ENCODE results near the gene PIAS1. TPM values are rescaled to one million over a fixed set of nuclear protein-coding genes. Genes with fewer than 3 reads are reported as not detected.
"Not testable (repeated sequence)": the region's sequence is repeated elsewhere in the genome, so short reads cannot be mapped to it uniquely, and the experiment has no call there.

The PIAS1 gene
- polyA plus RNA-seq, 1 donor, result 50.5 TPM

DNA sequence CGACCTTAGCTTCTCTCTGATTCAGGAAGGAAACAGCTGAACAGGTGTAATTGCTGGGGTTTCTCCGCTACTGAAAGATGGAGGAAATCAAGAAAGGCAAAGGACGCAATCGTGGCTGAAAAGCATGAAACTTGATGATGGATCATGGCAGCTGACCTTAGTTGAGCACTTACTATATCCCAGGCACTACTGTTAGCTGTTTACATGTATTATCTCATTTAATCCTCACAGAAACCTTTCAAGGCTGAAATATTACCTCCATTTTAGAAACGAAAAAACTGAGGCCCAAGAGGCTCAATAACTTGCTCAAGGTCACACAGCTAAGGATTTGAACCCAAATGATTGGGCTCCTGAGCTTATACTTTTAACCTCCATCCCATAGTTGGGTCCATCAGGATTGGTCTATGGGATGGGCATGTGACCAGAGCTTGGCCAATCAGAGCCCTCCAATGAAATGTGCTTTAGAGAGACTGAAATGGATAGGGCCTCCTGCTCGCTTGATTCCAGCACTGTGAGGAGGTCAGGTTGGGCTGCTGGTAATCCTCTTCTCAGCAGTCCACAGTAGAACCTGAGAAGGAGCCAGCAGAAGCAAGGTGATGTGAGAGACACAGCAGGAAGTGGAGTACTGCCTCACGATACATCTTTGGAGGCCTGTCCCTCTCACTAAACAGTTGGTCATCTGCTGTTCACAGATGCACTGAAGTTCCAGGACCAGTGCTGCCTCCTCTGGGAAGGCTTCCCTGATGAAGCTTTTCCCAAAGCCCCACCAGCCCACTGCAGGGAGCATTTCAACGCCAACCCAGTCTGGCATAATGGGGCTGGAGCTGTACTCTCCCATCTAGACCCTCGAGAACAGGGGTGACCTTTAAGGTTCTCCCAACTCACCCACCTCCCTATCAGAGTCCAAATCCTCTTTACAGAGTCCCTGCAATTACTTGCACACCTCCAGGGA, 165.0 kb downstream of the PIAS1 start:
- DNase-seq, result no peak

GRCh38 chr15:68220489-68220888, 166.4 kb downstream of the PIAS1 start:
- DNase-seq, result no peak

DNA sequence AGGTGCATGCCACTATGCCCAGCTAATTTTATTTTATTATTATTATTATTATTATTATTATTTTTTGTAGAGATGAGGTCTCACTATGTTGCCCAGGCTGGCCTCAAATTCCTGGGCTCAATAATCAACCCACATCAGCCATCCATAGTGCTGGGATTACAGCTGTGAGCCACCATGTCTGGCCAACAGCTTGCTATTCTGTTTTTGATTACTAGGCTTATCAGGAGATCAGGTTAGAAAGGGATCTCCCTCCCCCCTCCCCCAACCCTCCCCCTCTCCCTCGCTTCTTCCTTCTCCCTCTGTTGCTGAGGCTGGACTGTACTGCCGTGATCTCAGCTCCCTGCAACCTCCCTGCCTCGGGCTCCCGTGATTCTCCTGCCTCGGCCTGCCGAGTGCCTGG, 166.9 kb downstream of the PIAS1 start:
- no peak for DNase-seq

DNA sequence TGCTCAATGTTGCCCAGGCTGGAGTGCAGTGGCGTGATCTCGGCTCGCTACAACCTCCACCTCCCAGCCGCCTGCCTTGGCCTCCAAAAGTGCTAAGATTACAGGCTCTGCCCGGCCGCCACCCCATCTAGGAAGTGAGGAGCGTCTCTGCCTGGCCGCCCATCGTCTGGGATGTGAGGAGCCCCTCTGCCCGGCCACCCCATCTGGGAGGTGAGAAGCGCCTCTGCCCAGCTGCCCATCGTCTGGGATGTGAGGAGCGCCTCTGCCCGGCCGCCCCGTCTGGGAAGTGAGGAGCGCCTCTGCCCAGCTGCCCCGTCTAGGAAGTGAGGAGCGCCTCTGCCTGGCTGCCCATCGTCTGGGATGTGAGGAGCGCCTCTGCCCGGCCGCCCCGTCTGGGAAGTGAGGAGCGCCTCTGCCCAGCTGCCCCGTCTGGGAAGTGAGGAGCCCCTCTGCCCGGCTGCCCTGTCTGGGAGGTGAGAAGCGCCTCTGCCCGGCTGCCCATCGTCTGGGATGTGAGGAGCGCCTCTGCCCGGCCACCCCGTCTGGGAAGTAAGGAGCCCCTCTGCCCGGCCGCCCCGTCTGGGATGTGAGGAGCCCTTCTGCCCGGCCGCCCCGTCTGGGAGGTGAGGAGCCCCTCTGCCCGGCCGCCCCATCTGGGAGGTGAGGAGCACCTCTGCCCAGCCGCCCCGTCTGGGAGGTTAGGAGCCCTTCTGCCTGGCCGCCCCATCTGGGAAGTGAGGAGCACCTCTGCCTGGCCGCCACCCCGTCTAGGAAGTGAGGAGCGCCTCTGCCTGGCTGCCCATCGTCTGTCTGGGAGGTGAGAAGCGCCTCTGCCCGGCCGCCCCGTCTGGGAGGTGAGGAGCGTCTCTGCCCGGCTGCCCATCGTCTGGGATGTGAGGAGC, 167.7 kb downstream of the PIAS1 start:
- not testable (repeated sequence) for DNase-seq

DNA sequence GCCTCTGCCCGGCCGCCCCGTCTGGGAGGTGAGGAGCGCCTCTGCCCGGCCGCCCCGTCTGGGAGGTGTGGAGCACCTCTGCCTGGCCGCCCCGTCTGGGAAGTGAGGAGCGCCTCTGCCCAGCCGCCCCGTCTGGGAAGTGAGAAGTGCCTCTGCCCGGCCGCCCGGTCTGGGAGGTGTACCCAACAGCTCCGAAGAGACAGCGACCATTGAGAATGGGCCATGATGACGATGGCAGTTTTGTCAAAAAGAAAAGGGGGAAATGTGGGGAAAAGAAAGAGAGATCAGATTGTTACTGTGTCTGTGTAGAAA, 168.3 kb downstream of the PIAS1 start:
- DNase-seq, result not testable (repeated sequence)

DNA sequence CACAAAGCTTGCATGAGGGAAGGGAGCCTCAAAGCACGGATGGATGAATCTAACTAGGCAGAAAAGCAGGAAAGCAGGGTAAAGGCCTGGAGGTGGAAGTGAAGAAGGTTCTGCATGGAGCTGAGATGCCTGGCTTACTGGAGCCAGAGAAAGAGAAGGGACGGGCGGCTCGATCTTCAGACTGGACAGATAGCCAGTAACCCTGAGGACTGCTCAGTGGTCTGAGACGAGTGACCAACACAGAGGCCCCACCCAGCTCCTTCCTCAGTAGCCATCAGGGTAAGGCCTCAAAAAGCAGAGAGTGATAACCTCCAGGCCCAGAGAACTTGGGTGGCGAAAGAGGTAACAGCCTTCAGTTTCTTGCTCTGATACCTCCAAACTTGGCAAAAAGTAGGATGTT, 169.1 kb downstream of the PIAS1 start:
- DNase-seq, result no peak

DNA sequence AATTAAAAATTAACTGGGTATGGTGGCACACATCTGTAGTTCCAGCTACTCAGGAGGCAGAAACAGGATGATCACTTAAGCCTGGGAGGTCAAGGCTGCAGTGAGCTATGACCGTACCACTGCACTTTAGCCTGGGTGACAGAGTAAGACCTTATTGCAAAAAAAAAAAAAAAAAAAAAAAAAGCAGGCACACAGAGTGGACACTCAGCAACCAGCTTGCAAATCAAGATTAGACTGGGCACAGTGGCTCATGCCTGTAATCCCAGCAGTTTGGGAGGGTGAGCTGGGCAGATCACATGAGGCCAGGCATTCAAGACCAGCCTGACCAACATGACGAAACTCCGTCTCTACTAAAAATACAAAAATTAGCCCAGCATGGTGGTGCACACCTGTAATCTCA, 170.0 kb downstream of the PIAS1 start:
- no peak for DNase-seq

GRCh38 chr15:68224546-68225250, 170.6 kb downstream of the PIAS1 start:
- DNase-seq, result no peak

DNA sequence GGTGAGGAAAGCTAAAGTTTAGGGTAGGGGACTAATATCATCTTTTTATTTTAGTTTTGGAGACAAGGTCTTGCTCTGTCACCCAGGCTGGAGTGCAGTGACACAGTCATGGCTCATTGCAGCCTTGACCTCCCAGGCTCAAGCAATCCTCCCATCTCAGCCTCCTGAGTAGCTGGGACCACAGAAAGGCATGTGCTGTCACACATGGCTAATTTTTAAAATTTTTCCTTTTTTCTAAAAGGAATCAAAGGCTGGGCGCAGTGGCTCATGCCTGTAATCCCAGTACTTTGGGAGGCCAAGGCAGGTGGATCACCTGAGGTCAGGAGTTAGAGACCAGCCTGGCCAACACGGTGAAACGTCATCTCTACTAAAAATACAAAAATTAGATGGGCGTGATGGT, 171.3 kb downstream of the PIAS1 start:
- not testable (repeated sequence) for DNase-seq

DNA sequence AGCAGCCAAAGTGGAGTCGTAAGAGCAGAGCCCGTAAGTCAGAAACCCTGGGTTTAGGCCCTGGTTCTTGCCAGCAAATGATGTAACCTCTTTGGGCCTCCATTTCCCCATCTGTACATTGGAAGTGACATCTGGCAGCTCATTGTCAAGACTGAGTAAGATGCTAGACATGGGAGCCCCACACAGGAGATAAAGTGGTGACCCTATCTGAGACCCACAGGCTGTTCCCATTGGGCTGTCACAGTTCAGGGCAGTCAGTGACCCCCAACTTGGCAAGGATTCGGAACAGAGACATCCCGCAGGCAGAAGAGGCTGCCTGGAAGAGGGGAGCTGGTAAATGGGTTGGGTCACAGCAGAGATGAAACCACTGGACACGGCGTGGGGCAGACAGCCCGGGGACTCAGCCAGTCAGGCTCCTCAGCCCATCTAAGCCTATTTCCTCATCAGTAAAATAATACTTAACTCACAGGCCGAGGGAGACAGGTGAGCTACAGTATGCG, 173.6 kb downstream of the PIAS1 start:
- no peak for DNase-seq

DNA sequence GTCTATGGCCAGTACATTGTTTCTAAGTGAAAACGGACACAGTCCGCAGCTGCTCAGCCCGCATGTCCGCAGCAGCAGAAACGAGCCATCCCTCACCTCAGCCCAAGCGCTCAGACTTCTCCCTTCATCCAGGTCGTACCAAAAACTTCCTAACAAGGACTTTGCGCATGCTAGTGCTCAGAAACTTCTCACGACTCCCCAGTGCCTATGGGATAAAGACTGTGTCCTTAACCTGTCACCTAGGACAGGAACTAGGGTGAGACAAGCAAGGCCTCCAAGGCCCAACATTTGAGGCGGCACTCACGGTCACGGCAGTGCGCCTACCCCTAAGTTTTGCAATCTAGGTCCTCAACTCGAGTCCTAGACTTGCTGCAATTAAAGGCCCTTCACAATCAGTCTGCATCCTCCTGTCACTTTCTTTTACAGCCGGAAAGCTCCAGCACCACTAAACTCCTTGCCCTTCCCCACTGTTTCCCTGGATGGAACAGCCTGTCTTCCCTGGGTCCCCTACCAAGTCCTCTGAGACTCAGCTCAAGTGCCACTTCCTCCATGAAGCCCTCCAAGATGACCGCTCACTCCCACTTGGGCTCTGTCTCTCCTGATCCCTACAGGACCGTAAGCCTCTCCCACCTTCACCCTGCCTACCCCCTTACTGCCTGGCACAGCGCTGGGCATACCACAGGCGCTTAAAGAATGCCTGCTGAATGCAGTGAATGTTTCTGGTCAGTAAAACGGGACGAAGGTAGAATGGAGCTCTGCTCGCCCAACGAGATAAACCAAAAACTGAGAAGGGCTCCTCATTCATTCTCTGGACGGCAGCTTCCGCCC, 174.2 kb downstream of the PIAS1 start:
- no peak for DNase-seq

- no peak for DNase-seq
These were observed 174.9 kb downstream of the PIAS1 start for GRCh38 chr15:68228971-68229385.

DNA sequence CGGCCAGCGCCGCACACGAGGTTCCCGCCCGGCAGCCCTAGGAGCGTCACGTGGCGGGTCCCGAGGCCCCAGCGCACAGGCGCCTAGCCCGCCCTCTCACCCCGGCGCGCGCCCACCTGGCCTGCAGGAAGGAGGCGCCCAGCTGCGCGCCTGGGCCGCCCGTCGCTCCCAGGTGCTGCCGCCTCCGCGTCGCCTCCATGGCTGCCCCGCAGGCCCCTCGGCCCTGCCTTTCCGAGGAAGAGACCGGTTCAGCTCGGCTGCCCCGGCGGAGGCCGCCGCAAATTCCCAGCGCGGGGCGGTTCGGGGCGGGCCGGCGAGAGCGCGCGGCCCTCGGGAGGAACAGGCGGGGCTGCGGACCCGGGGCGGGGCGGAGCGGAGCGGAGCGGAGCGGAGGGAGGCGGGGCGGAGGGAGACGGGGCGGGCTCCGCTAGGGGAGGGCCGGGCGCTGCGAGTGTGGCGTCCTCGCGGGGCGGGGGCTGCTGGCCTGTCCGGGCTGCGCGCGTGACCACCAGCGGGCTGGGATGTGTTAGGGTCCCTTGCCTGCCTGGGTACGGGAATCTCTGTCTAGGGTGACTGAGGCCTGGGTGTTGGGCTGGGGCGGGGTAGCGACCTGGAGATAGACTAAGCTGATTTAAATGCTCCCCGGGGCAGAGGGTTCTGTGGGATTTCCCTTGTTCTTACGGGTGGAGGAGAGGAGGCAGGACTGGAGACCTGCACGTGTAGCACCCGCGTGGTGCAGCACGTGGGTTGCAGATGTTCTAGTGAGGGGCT, 175.5 kb downstream of the PIAS1 start, which contains the start of gene CLN6:
Gene CLN6 (minus strand): TSS at position 343 of the 771 bp plus-strand sequence. CDS start 144 bp downstream, at position 199.
- DNase-seq, result peak; percentile 76

- no peak for DNase-seq
These were observed 176.3 kb downstream of the PIAS1 start for GRCh38 chr15:68230157-68231100.

DNA sequence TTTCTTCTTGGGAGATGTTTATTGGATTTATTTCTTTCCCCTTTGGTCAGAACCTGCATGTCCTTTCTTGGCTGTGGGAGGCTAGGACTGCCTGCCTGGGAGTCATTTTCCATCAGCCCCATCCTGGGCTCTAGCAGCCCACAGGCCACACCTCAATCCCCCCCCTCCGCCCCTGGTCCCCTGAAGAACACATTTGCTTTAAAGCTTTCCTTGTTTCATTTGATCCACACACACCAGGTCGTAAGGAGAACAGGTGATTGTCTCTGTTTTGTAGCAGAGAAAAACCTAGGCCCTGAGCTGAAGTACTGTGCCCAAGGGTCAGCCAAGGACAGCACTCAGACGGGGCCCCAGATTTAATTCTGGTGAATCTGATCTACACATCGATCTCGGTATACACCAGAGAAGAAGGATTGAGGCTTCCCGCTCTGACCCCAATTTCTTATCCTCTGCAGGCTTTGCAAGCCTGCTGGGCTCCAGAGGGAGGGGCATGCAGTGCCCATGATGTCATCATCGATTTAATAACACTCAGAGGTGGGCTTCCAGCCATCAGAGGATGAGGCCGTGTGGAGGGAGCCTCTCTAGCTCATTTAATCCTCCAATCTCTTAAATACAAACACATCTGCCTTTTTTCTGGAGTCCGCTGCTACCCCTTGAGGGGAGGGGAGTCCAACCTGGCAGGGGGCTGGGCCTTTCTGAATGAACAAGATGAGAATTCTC, 177.1 kb downstream of the PIAS1 start:
- DNase-seq, result no peak

DNA sequence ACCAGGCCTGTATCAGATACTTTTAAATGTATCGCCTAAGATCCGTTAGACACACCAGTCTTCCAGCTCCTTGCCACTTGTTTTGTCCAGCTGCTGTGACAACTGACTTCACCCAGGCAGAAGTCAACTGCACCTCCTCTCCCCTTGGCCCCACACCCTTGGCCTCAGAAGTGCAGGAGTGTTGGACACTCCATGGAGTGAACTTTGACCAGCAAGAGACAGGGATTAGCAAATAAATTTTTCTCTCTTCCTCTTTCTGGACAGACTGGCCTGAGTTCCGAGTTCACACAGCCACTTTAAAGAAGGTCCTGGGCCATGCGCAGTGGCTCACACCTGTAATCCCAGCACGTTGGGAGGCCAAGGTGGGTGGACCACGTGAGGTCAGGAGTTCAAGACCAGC, 178.3 kb downstream of the PIAS1 start:
- DNase-seq, result no peak

- DNase-seq, result no peak
These were observed 178.8 kb downstream of the PIAS1 start for GRCh38 chr15:68232937-68233336.

DNA sequence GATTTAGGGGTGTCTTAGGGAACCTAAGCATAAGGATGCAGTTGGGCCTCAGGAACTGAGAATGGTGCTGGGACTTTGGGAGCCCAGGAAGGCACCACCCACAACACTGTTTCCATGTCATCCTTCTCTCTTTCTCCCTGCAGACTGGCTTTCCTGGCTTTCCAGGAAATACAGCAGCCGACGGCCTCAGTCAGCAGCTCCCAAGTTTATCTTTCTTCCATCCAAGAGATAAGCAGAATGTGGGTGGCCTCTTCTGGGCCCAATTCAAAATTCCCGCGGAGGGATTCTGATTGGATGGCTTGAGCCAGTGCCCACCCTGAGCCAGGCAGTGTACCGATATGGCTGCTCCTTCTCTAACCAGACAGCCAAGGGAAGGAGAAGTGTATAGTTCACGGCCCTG, 179.9 kb downstream of the PIAS1 start:
- no peak for DNase-seq
